ENCODE measurements around the gene FTL.

The FTL gene

GRCh38 chr19:48968179-48968661, 3.1 kb downstream of the FTL start:
- DNase-seq (ENCODE audit: low spot score): no peak
- peak overlapping the region; percentile 95 for H3K27ac ChIP-seq
- ChIA-PET POLR2A (ENCODE audit: low non-redundant PET) (interaction anchor here (0.6 to 1.7 kb wide), 3 partner anchors 8 to 99 kb away, joined by 3 to 6 read pairs (median 3); partner anchors contain the start of gene PPP1R15A), CTCF (no interaction called here)
- no peak for TF ChIP-seq CTCF (conservative IDR thresholded peaks at IDR 0.05; ENCODE audit: low read depth)

- ChIA-PET CTCF (no interaction called here), POLR2A (ENCODE audit: low non-redundant PET) (no interaction called here)
- no peak for DNase-seq (ENCODE audit: low spot score)
- TF ChIP-seq CTCF (conservative IDR thresholded peaks at IDR 0.05; ENCODE audit: low read depth): no peak
- peak overlapping the region; percentile 95 for H3K27ac ChIP-seq
Observed at GRCh38 chr19:48968813-48969218, 3.7 kb downstream of the FTL start.

GRCh38 chr19:48969276-48970138, 4.4 kb downstream of the FTL start:
- TF ChIP-seq CTCF (conservative IDR thresholded peaks at IDR 0.05; ENCODE audit: low read depth): no peak
- H3K27ac ChIP-seq: peak overlapping the region; percentile 95
- POLR2A ChIA-PET (ENCODE audit: low non-redundant PET): no interaction called here
- CTCF ChIA-PET: no interaction called here
- no peak for DNase-seq (ENCODE audit: low spot score)

GRCh38 chr19:48970139-48970766, 5.1 kb downstream of the FTL start:
- peak overlapping the region; percentile 95 for H3K27ac ChIP-seq
- no peak for TF ChIP-seq CTCF (conservative IDR thresholded peaks at IDR 0.05; ENCODE audit: low read depth)
- POLR2A ChIA-PET (ENCODE audit: low non-redundant PET): interaction anchor here (0.6 kb wide), 1 partner anchor 45 kb away, joined by 4 read pairs; no protein-coding TSS in a partner anchor
- no peak for DNase-seq (ENCODE audit: low spot score)
- CTCF ChIA-PET: interaction anchor here (0.6 to 1.1 kb wide), 10 partner anchors 8 to 932 kb away, joined by 3 to 6 read pairs (median 4); no protein-coding TSS in a partner anchor

- peak overlapping the region; percentile 95 for H3K27ac ChIP-seq
- ChIA-PET CTCF (interaction anchor here (0.6 to 1.1 kb wide), 10 partner anchors 9 to 933 kb away, joined by 3 to 6 read pairs (median 4); no protein-coding TSS in a partner anchor), POLR2A (ENCODE audit: low non-redundant PET) (interaction anchor here (0.6 kb wide), 1 partner anchor 46 kb away, joined by 4 read pairs; no protein-coding TSS in a partner anchor)
- TF ChIP-seq CTCF (conservative IDR thresholded peaks at IDR 0.05; ENCODE audit: low read depth): peak; percentile 92
- DNase-seq (ENCODE audit: low spot score): peak; percentile 30
Observed at GRCh38 chr19:48970923-48971395, 5.8 kb downstream of the FTL start.
